Smooth muscle cell of the brain vasculature (primary cell): Measurements from ENCODE around the gene MDC1.
"Not testable (repeated sequence)": the region's sequence is repeated elsewhere in the genome, so short reads cannot be mapped to it uniquely, and the experiment has no call there.

Source experiments
- DNase-seq: peaks from one replicate; pipeline ENCODE4 v3.0.0-alpha.2; 2012; ENCODE audit warnings: low read depth, low spot score

MDC1 gene

DNA sequence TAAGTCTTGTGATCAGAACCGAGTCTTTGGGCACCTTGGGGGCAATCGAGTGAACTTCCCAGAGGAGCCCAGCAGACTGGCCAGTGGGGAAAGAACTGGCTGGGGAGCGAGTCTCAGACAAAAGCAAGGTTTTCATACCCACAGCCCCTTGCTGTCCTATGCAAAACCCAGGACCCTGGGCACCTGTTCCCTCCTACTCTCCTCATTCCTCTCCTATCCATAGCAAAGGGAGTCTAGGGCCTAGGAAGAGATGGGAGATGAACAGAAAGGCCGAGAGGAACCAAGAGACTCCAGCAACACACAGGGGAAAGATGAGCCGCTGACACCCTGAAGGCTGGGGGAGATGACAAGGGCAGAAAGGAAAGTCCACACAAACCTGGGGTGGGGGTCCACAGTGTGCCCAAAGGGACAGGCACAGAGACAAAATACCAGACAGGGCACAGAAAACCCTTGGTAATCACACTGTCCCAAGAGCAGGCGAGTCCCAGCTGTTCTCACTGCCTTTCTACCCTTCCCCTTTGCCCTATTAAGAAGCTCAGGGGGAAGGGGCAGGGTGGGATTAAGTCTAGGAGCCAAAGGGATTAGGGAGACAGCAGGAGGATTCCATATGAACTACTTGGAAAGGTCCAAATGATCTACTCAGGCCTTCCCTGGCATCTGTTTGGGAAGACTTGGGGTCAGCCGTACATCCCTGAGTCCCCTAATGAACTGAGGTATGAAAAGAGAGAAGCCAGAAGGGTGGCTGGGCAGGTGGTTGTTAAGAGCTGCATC, 37.1 kb downstream of the MDC1 start:
- DNase-seq, result no peak

DNA sequence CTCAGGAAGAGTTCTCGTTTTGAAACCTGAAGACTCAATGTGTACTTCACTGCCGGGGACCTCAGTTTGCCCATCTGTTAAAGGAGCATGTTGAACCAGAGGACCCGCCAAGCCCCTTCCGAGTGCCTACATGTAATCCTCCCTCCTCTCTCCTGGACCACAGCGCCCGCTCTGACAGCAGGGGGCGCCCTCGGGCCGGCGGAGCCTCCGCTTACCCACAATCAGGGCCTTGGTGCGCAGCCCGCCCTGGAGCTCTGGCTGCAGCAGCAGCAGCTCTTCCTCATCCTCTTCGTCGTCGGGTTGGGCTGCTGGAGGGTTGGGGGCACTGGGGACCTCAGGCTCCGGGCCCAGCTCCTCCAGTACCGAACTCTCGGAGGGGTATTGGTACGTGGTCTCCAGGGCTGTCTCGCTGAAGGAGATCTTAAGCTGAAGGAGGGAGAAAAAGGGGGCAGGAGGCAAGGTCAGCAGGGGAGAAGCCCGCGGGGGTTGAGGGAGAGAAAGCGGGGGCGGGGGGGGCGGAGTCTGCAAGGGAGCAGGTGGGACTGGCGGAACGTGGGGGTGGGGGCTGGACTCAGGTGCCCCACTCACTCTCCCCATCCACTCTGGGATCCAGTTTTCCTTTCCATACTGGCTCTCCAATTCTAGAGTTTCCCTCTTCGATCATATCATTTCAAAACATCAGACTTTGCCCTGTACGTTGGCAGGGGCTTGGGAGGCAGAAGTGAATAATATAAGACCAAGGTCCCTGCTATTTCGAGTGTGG, 37.9 kb downstream of the MDC1 start:
- DNase-seq, result no peak

DNA sequence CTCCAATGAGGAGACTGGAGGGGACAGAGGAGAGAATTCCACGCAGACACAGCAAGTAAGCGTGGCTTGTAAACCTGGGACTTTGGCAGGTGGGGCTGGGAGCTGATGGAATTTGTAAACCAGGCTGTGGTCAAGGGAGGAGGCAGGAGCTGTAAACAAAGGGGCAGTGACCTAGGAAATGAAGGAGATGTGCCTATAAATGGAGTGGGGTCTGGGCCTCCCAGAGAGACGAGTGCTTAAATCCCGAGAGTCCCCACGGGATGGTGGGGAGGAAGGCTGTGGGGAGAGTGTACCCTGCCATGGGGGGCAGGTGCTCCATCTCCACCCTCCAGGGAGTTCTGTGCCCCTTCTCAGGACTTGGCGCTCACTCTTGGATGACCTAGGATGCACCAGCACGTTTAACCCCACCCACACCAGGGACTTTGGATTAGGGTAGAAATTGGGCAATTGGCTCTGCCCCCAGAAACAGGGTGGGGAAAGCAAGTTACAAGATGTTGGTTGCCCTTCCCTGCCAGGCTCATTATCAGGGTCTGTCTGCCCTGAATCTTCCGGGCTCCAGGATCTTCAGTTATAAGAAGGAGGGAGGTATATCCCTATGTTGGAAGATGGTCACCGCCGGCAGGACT, 40.3 kb downstream of the MDC1 start:
- DNase-seq, result no peak

DNA sequence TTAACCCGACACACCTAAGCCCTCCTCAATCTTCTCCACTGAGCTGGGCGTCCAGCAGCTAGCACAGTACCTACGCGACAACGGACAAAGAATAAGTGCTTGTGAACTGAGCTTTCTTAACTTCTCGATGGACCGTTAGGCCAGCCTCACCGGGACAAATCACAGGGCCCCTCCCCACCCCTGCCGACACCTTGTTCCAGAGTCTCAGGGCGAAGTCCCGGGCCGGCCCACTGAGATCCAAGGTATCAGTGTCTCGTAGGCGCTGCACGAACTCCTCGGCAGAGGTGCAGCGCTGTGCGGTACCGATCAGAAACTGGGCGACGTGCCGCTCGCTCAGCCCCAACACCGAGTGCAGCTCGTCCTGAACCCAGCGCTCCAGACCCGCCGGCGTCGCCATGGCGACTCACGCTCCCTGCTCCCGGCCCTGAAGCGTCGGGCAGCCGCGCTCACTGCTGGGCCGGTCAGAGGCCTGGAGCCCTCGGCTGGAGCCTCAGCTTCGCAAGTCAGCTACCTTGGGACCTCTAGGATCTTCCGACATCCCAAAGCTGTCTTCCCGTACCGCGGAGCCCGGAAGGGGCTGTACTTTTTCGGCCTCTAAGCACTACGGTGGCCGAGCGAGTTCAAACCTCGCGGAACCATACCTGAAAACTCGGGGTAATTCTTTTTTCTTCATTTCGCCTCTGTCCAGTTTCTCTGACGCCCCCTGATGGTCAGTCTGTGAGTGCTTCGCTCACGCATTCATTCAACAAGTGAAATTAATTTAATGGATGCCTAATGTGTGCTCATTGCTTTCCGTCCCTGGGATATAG, 44.4 kb downstream of the MDC1 start, which contains the start of gene DHX16:
TSS of gene DHX16 (minus strand) at position 562 of the 809 bp plus-strand sequence. CDS start at position 397, 165 bp downstream.
- DNase-seq, result peak; percentile 96

DNA sequence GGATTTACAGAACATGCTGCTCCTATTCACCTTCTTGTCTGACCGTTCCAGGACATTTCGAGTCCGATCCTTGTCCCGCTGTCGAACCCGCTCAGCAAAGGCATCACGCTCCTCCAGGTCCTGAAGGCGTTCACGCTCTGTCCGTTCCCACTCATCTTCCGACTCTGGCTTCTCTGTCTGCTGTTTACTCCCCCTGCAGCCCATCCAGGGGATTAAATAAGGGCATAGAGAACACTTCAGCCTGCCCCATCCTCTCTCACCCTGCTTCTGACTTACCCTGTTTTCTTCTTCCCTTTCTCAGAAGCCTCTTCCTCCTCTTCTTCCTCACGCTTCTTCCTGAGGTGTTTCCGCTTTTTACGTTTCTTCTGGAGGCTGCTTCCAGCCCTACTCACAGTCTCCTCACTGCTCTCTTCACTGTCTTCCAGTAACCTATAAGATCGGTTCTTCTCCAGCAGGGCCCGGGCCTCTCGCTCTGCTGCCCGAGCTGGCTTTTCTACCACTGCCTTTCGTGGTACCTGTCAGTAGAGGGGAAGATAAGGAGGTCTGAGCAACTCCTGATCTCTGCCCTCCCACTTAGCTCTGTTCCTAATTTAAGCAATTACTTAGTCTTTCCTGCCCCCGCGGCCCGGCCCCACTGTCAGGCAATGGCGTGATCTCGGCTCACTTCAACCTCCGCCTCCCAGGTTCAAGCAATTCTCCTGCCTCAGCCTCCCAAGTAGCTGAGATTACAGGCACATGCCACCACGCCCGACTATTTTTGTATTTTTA, 46.1 kb downstream of the MDC1 start:
- no peak for DNase-seq

DNA sequence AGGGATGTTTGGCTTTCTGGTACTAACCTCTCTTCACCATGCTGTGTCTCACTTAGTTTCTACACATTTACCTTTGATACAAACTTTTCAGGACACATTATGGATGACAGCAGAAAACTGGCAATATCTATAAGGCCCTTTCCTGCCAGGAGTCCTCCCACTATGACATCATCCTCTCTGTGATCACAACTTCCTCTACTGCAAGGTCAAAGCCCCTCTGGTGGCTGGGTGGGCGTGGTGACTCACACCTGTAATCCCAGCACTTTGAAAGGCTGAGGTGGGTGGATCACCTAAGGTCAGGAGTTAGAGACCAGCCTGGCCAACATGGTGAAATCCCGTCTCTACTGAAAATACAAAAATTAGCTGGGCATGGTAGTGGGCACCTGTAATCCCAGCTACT, 50.8 kb downstream of the MDC1 start:
- DNase-seq, result not testable (repeated sequence)

DNA sequence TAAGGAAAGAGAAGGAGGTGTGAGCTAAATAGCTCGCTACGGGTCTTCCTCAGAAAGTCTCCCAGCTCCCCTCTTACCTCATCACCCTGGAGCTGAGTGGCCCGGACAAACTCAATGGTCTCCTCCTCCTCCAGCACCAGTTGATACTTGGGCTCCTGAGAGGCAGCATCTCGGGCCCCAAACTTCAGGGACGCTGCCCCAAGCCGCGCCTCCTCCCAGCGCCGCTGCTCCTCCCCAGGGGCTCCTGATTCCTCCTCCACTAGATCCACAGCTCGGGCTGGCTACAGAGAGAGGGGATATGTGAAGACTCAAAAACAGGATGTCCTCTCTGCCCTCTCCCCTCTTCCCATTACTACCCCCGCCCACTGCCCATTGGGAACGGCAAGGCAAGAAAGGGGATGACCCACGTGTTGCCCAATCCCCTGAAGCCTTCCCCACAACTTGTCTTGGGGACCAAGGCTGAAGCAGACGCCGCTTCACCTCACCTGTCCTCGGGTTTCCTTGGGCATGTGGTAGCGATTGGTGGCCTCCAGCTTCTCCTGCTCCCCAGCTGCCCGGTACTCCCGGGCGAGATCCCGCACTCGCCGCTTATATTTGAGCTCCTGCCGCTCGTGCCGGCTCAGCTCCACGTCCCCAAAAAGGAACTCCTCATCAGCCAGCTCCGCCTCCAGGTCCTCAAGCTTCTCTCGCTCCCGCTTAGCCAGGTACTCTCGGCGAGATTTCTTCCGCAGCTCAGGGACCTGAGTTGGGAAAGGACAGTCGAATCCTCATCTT, 51.9 kb downstream of the MDC1 start:
- no peak for DNase-seq

DNA sequence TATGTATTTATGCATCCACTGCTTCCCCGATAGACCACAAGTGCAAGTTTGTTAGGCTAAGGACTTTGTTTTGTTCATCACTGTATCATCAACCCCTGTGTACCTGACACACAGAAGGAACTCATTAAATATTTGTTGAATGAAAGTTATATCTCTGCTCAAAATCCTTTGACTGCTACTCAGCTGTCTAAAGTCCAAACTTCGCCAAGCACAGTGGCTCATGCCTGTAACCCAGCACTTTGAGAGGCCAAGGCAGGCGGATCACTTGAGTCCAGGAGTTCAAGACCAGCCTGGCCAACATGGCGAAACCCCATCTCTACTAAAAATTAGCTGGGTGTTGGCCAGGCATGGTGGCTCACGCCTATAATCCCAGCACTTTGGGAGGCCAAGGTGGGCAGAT, 59.2 kb downstream of the MDC1 start:
- not testable (repeated sequence) for DNase-seq

DNA sequence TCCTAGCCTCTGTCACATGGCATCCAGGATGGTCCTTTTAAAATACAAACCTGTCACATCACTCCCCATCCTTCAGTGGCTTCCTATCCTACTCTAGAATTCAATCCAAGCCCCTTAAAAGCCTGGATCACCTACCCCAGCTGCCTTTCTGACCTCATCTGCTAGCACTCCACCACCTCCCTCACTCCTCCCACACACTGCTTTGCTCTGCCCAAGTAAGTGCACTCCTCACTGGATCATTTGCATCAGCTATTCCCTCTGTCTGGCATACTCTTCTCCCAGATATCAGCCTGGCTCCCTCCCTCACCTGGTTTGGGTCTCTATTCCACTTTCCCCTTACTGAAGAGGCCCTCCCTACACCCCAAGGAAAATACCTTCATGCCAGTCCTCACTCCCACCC, 59.6 kb downstream of the MDC1 start:
- DNase-seq, result no peak

DNA sequence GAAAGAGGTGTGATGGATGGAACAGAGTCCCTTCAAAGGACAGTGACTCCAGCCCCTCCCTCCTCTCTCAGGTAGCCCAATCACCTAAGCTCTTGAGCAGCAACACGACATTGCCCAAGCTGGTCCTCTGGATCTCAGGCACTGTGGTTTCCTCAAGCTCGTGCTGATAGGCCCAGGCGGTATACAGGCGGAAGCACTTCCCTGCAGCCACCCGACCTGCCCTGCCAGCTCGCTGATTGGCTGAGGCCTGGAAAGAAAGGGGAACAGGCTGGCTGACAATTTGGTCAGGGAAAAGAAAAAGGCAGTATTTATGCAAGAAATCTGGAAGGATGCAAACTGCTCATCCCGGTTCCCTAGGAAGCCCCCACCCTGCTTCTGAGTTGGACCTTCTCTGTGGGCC, 60.6 kb downstream of the MDC1 start:
- no peak for DNase-seq

DNA sequence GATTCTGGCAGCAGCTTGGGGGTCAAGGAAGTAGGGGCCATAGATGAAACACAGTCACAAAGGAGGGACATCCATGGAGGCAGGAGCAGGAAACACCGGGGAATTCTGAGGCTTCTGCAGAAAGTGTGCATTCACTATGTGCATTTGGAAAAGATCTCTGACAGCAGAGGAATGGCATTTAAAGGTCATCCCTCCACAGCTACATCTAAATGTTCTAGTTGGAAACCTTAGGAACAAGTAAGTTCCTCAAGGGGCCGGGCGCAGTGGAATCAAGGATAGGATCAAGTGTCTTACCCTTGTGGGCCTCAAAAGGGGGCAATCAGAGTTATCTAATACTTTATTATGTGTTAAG, 61.4 kb downstream of the MDC1 start:
- DNase-seq, result no peak

DNA sequence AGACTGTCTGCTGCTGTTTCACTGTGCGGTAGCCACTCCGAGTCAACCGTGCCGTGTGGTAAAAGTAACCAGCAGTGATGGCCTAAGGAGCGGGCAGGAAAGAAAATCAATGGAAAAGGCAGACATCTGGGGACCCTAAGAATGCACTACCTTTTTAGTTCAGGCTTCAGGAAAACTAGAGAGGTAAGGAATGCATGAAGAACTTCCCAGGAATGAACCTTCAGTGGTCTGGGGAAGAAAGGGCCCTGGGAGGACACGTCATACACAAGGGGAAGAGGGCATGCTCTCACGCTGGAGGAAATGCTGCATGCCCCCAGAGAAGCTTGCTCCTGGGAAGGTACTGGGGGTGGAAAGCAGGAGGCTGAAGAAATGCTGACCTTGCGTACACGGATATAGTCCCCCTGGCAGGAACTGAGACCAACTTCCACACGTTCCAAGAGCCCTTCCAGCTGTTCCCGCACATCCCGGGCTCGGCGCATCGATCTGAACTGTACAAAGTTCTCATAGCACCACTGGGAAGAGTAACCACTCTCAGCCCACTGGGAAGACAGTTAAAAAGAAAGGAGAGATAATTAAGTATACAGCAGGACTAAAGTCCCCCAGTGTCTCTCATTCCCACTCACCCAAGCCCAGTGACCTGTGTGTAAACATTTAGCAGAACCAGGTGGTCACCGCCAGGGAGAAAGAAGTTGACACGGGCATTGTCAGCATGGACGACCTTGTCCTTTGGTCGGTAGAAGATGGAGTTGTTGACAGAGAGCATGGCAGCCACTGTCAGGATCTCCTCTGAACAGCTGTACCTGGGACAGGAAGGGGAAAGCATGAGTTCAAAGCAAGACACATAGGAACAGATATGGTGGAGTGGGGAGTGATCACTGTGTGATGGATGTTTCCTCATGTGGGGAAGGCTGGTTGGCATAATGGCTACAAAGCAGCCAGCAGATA, 62.0 kb downstream of the MDC1 start:
- DNase-seq, result no peak

DNA sequence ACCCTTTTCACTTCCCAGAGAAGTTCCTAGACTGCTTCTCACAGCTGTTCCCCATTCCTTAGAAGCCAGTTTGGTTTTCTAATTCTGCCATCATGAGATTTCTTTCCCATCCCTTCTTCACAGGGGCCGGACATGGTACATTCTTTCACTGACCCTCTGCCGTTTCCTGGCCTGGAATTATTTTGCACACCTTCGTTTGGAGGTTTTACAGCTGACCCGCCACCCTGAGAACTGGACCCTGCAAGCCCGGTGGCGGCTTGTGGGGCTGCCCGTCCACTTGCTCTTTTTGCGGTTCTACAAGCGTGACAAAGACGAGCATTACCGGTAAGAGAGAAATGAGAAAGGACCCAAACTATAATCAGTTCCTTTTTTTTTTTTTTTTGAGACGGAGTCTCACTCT, 65.9 kb downstream of the MDC1 start:
- DNase-seq, result no peak
